Measurements from ENCODE around the gene KRT78. TPM values are rescaled to one million over a fixed set of nuclear protein-coding genes. Genes with fewer than 3 reads are reported as not detected.

KRT78 gene
- total RNA-seq, 2 donors from 2014 or later: not detected

DNA sequence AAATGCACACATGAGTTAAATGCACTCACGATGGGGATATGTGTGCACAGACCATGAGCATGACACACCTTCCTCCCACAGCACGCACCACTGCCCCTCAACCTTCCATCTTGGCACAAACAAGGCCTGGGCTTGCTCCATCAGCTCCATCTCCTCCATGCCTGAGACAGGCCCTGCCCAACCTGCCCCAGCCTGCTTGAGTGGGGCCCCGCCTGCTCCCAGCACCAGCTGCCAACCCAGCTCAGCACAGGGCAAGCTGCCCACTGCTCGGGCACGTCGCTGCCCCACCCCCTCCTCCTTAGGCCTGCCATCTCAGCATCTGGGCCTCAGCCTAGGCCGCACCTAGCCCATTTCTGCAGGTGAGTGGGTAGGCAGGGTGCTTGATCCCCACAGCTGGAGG, 27.6 kb upstream of the KRT78 start:
- Histone ChIP-seq H3K4me3 (ENCODE audit: low read length) (no peak overlapping the region), H3K9me3 (ENCODE audit: control insufficient read depth, low read length) (no peaks in the 10 kb centered on the region), H3K9ac (ENCODE audit: extremely low read depth, low read length, poor library complexity, severe bottlenecking) (no peak overlapping the region), H3K36me3 (ENCODE audit: control insufficient read depth, insufficient read depth, low read length) (no peaks in the 10 kb centered on the region), H3K4me1 (ENCODE audit: control insufficient read depth, insufficient read depth, low read length) (no peaks in the 10 kb centered on the region), H3K27ac (ENCODE audit: low read depth, low read length) (no peak overlapping the region), H3K27me3 (ENCODE audit: control insufficient read depth, insufficient read depth, low read length, poor library complexity, severe bottlenecking) (peaks cover 23% of the 10 kb centered on the region)
- Mint-ChIP-seq H3K27ac (no peak overlapping the region), H3K4me1 (peaks cover 14% of the 10 kb centered on the region), H3K36me3 (ENCODE audit: low read depth) (no peaks in the 10 kb centered on the region), H3K4me3 (no peak overlapping the region), H3K9me3 (no peaks in the 10 kb centered on the region), H3K27me3 (ENCODE audit: insufficient read depth) (peaks cover 35% of the 10 kb centered on the region)
- peak; percentile 52 for DNase-seq
- TF ChIP-seq, protein P1, sequence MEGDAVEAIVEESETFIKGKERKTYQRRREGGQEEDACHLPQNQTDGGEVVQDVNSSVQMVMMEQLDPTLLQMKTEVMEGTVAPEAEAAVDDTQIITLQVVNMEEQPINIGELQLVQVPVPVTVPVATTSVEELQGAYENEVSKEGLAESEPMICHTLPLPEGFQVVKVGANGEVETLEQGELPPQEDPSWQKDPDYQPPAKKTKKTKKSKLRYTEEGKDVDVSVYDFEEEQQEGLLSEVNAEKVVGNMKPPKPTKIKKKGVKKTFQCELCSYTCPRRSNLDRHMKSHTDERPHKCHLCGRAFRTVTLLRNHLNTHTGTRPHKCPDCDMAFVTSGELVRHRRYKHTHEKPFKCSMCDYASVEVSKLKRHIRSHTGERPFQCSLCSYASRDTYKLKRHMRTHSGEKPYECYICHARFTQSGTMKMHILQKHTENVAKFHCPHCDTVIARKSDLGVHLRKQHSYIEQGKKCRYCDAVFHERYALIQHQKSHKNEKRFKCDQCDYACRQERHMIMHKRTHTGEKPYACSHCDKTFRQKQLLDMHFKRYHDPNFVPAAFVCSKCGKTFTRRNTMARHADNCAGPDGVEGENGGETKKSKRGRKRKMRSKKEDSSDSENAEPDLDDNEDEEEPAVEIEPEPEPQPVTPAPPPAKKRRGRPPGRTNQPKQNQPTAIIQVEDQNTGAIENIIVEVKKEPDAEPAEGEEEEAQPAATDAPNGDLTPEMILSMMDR (conservative IDR thresholded peaks at IDR 0.05): no peak
- 96 to 100% methylated on average over 2 to 7 of the region's 7 CpGs for WGBS, 2 experiments (ENCODE audit: insufficient coverage in 1 of 2, insufficient read length in 1 of 2)

DNA sequence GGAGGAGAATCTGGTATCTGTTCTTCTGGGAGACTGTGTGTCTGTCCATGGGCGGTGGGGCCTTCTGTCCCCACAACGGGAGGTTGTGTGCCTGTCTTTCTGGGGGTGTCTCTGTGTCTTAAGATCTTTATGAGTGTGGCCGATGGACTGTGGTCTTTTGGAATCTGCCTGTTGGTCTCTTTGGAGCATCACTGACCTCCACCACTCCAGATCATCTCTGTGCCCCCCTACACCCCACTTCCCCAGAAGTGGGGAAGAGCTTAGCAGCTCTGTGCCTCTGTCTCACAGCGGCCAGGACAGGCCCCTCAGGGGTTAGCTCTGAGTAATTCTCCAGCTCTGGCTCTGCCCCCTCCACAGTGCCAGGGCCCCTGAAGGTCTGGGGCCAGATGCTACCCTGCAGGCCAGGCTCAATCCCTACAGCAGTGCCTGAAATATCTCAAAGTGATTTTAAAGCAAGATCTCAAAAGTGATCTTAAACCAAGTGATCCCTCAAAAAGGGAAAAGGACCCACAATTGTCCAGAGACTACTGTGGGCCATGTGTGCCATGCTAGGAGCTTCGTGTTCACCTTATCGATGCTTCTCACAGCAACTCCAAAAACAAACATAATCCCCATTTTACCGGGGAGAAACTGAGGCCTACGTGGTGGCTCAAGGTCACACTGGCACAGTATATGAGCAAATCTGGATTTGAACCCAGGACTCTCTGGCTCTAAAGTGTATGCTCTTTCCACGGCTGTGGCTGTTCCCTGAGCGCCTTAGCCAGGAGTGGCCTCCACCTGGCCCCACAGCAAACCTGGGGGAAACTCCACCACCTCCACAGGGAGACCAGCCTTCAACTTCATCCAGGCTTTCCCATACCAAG, 26.0 kb upstream of the KRT78 start:
- peak overlapping the region; percentile 25 for H3K9ac ChIP-seq (ENCODE audit: extremely low read depth, low read length, poor library complexity, severe bottlenecking)
- H3K9me3 Mint-ChIP-seq: no peaks in the 10 kb centered on the region
- H3K4me1 ChIP-seq (ENCODE audit: control insufficient read depth, insufficient read depth, low read length): no peaks in the 10 kb centered on the region
- H3K4me3 ChIP-seq (ENCODE audit: low read length): peak overlapping the region; percentile 68
- no peak overlapping the region for H3K27ac ChIP-seq (ENCODE audit: low read depth, low read length)
- H3K27ac Mint-ChIP-seq: peak overlapping the region; percentile 90
- no peaks in the 10 kb centered on the region for H3K9me3 ChIP-seq (ENCODE audit: control insufficient read depth, low read length)
- H3K4me1 Mint-ChIP-seq: peaks cover 13% of the 10 kb centered on the region
- H3K36me3 ChIP-seq (ENCODE audit: control insufficient read depth, insufficient read depth, low read length): no peaks in the 10 kb centered on the region
- TF ChIP-seq, protein P1 (conservative IDR thresholded peaks at IDR 0.05): no peak
- WGBS, 2 experiments (ENCODE audit: insufficient coverage in 1 of 2, insufficient read length in 1 of 2): 91 to 100% methylated on average over 4 to 10 of the region's 10 CpGs
- DNase-seq: no peak
- peaks cover 23% of the 10 kb centered on the region for H3K27me3 ChIP-seq (ENCODE audit: control insufficient read depth, insufficient read depth, low read length, poor library complexity, severe bottlenecking)
- H3K36me3 Mint-ChIP-seq (ENCODE audit: low read depth): no peaks in the 10 kb centered on the region
- H3K27me3 Mint-ChIP-seq (ENCODE audit: insufficient read depth): peaks cover 37% of the 10 kb centered on the region
- peak overlapping the region; percentile 57 for H3K4me3 Mint-ChIP-seq

DNA sequence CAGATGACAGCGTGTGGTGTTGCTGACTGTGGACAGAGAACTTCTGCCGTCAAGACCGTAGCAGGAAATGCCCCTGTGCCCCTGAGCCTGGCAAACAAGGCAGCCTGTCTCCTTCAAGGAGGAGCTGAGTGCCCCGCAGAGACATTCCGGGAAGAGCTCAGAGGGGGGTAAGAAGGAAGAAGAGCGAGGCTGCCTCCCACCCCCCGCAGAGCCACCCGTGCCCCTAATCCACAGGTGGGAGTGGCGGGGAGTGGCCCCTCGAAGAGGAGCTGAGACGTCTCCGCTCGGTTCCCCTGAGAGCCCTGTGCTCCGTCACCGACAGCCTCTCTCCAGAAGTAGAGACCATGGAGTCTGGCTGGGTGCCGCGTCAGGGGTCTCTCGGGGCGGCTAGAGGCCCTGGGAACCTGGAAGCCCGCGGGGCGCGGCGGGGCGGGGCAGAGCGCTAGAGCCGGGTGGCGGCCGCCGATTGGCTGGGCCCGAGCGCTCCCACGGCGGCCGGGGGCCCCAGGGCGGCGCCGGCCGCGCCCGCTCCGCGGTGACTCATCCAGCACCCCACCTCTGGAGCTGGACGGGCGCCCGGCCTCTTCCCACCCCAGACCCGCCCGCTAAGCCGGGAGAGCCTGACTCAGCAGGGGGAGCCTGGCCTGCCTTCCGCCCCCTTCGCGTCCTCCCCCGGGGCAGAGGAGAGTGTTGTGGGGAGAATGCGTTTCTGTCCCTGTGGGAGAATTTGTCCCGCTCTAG, 25.2 kb upstream of the KRT78 start:
- H3K4me3 ChIP-seq (ENCODE audit: low read length): peak overlapping the region; percentile 68
- peak overlapping the region; percentile 90 for H3K27ac Mint-ChIP-seq
- peaks cover 23% of the 10 kb centered on the region for H3K27me3 ChIP-seq (ENCODE audit: control insufficient read depth, insufficient read depth, low read length, poor library complexity, severe bottlenecking)
- no peaks in the 10 kb centered on the region for H3K36me3 Mint-ChIP-seq (ENCODE audit: low read depth)
- TF ChIP-seq, protein P1 (conservative IDR thresholded peaks at IDR 0.05): no peak
- peak overlapping the region; percentile 57 for H3K4me3 Mint-ChIP-seq
- H3K9me3 Mint-ChIP-seq: no peaks in the 10 kb centered on the region
- DNase-seq: peak; percentile 90
- no peaks in the 10 kb centered on the region for H3K36me3 ChIP-seq (ENCODE audit: control insufficient read depth, insufficient read depth, low read length)
- no peaks in the 10 kb centered on the region for H3K4me1 ChIP-seq (ENCODE audit: control insufficient read depth, insufficient read depth, low read length)
- H3K27ac ChIP-seq (ENCODE audit: low read depth, low read length): no peak overlapping the region
- H3K9ac ChIP-seq (ENCODE audit: extremely low read depth, low read length, poor library complexity, severe bottlenecking): peak overlapping the region; percentile 38
- H3K9me3 ChIP-seq (ENCODE audit: control insufficient read depth, low read length): no peaks in the 10 kb centered on the region
- peaks cover 12% of the 10 kb centered on the region for H3K4me1 Mint-ChIP-seq
- WGBS, 2 experiments (ENCODE audit: insufficient coverage in 1 of 2, insufficient read length in 1 of 2): 14 to 15% methylated on average over 19 to 55 of the region's 55 CpGs
- peaks cover 37% of the 10 kb centered on the region for H3K27me3 Mint-ChIP-seq (ENCODE audit: insufficient read depth)

Measured in endodermal cell (in vitro differentiated cells).